K562 (cell line): ENCODE results near the gene SERP1. TPM values are rescaled to one million over a fixed set of nuclear protein-coding genes. Genes with fewer than 3 reads are reported as not detected.
A peak's percentile ranks its signal among the peaks of the same experiment; 100 is the strongest.

Experiments
- C11orf30 ChIP-seq: fragments of 450-650 bp; IDR thresholded peaks from 2 replicates; pipeline ENCODE4 v1.6.1; 2016; ENCODE audit warnings: low read depth, mild to moderate bottlenecking
- CEBPB ChIP-seq: fragments of 450-650 bp; IDR thresholded peaks from 2 replicates; pipeline ENCODE4 v1.6.1; 2016; ENCODE audit warnings: missing genetic modification characterization, missing compliant biosample characterization
- CHAMP1 ChIP-seq: fragments of 450-650 bp; IDR thresholded peaks from 2 replicates; pipeline ENCODE4 v1.6.1; 2016; ENCODE audit warnings: mild to moderate bottlenecking
- DPF2 ChIP-seq: fragments of 450-650 bp; IDR thresholded peaks from 2 replicates; pipeline ENCODE4 v1.6.1; 2016
- E2F4 ChIP-seq: sonication (generic); formaldehyde crosslinking; IDR thresholded peaks from 2 replicates; pipeline ENCODE4 v1.8.0; 2022; ENCODE audit warnings: mild to moderate bottlenecking, low read depth, missing genetic modification reagents
- ETS2 ChIP-seq: IDR thresholded peaks from 2 replicates; pipeline ENCODE4 v1.6.1; 2016; ENCODE audit warnings: borderline replicate concordance, missing genetic modification characterization, mild to moderate bottlenecking, moderate library complexity, missing compliant biosample characterization; ENCODE audit not compliant: poor library complexity, severe bottlenecking
- KLF10 ChIP-seq: fragments of 250-450 bp; sonication (Bioruptor Pico); IDR thresholded peaks from 2 replicates; pipeline ENCODE4 v1.6.1; 2021; ENCODE audit warnings: matching md5 sums
- MAX ChIP-seq: sonication (generic); formaldehyde crosslinking; IDR thresholded peaks from 2 replicates; pipeline ENCODE4 v1.9.0; 2022; ENCODE audit warnings: mild to moderate bottlenecking, missing genetic modification reagents
- MYC ChIP-seq, 2 experiments: fragments of 250-450 bp in 1 of 2; sonication (Bioruptor Pico) in 1 of 2; IDR thresholded peaks; 2 replicates each; pipeline versions ENCODE4 v1.5.1 to v1.6.1; 2012 to 2021; ENCODE audit warnings: low read depth in 2 of 2, borderline replicate concordance in 1 of 2, improper control_type of control experiment in 1 of 2, low read length in 1 of 2, mild to moderate bottlenecking in 1 of 2, moderate library complexity in 1 of 2
- RFX1 ChIP-seq: fragments of 450-650 bp; IDR thresholded peaks from 2 replicates; pipeline ENCODE4 v1.6.1; 2016; ENCODE audit warnings: mild to moderate bottlenecking, moderate library complexity
- STAT5B ChIP-seq: fragments of 250-450 bp; sonication (Bioruptor Pico); IDR thresholded peaks from 2 replicates; pipeline ENCODE4 v1.8.0; 2021; ENCODE audit warnings: mild to moderate bottlenecking, inconsistent platforms
- TCFL5 ChIP-seq: fragments of 250-450 bp; sonication (Bioruptor Pico); conservative IDR thresholded peaks from 2 replicates; pipeline ENCODE4 v1.6.1; 2021; ENCODE audit warnings: mild to moderate bottlenecking, moderate library complexity, matching md5 sums
- TEAD4 ChIP-seq, 2 experiments: sonication (generic) in 1 of 2; formaldehyde crosslinking in 1 of 2; IDR thresholded peaks; 2 replicates each; pipeline versions ENCODE4 v1.6.1 to v1.8.0; 2012 to 2022; ENCODE audit warnings: borderline replicate concordance in 1 of 2, inconsistent platforms in 1 of 2, low read length in 1 of 2, mild to moderate bottlenecking in 1 of 2, missing genetic modification reagents in 1 of 2
- ZNF12 ChIP-seq: sonication (generic); formaldehyde crosslinking; IDR thresholded peaks from 2 replicates; pipeline ENCODE4 v1.4.0; 2020; ENCODE audit warnings: mild to moderate bottlenecking, missing genetic modification reagents
- ZNF717 ChIP-seq: fragments of 250-450 bp; sonication (Bioruptor Pico); IDR thresholded peaks from 2 replicates; pipeline ENCODE4 v1.5.0; 2021
- polyA plus RNA-seq, 8 experiments: library from polyadenylated mRNA; depleted of rRNA in 4 of 8; stranded (reverse) in 5 of 8; unstranded in 3 of 8; fragments of >200 nt; fragmentation: Nextera tagmentation in 2 of 8; fragmentation: Illumina TruSeq in 1 of 8; extraction: Ambion mirVana in 2 of 8; extraction: Trizol in 1 of 8; gene quantifications; 2 replicates each; pipeline versions ENCODE4 v1.2.1 to v1.2.3, GENCODE V29; 2011 to 2014; ENCODE audit warnings: inconsistent platforms in 1 of 8, missing spikeins in 1 of 8
- total RNA-seq, 7 experiments: library from RNA; depleted of rRNA in 6 of 7; stranded (reverse); fragments of >200 nt in 6 of 7; fragmentation: Illumina TruSeq in 2 of 7; extraction: Trizol in 2 of 7; gene quantifications; 2 replicates each; pipeline versions ENCODE4 v1.2.1 to v1.2.3, GENCODE V29; 2011 to 2021; ENCODE audit warnings: low replicate concordance in 1 of 7

Gene SERP1
- total and polyA plus RNA-seq, 9 of the 15 experiments (the other 6 are each of a cell fraction or from before 2014, with no cell fraction given): 38.6 to 443 (median 121) TPM

GRCh38 chr3:150497956-150498355 lies 48.3 kb downstream of the SERP1 start (continued):
- TF ChIP-seq CHAMP1: 0 out of 2 replicates have a peak, but pooled peaks have one; percentile 15
- no peak for TF ChIP-seq STAT5B (CRISPR knock-in tag)
- peak; percentile 34; the same call in 1 of the 2 replicates for TF ChIP-seq C11orf30
- TF ChIP-seq ZNF12 (CRISPR knock-in tag): no peak
- peak; percentile 31 for TF ChIP-seq RFX1
- TF ChIP-seq TCFL5 (CRISPR knock-in tag): no peak
- TF ChIP-seq DPF2: peak; percentile 90
- TF ChIP-seq KLF10 (CRISPR knock-in tag): no peak
- no peak for TF ChIP-seq ETS2 (tag)
- TF ChIP-seq ZNF717 (CRISPR knock-in tag): no peak
- no peak for TF ChIP-seq E2F4 (CRISPR knock-in tag)
- TF ChIP-seq MAX (CRISPR knock-in tag): no peak
- no peak for TF ChIP-seq TEAD4 (IDR thresholded peaks at IDR 0.05; ENCODE audit: low read length)
- TF ChIP-seq TEAD4 (CRISPR knock-in tag; IDR thresholded peaks at IDR 0.05; ENCODE audit: borderline replicate concordance): no peak
- no peak for TF ChIP-seq MYC (IDR thresholded peaks at IDR 0.05; ENCODE audit: low read depth, low read length)
- no peak for TF ChIP-seq MYC (CRISPR knock-in tag; IDR thresholded peaks at IDR 0.05; ENCODE audit: borderline replicate concordance, low read depth)
- peak; percentile 75 for TF ChIP-seq CEBPB (tag)
